H9 (cell line): Measurements from ENCODE around the gene DEDD2. TPM values are rescaled to one million over a fixed set of nuclear protein-coding genes. Genes with fewer than 3 reads are reported as not detected.

Source experiments
- DNase-seq: peaks from one replicate; pipeline ENCODE4 v3.0.0-alpha.2; 2017
- H2AFZ ChIP-seq: one replicate; pipeline ENCODE4 v1.6.1; 2013; ENCODE audit warnings: mild to moderate bottlenecking, low read length, control low read depth, moderate library complexity
- H2AK5ac ChIP-seq: 2 replicates; pipeline ENCODE4 v1.6.1; 2013; ENCODE audit warnings: low read length, control low read depth, mixed read lengths; ENCODE audit not compliant: insufficient read length
- H2BK120ac ChIP-seq: one replicate; pipeline ENCODE4 v1.6.1; 2013; ENCODE audit warnings: low read depth, mild to moderate bottlenecking, low read length, control low read depth, inconsistent platforms; ENCODE audit not compliant: poor library complexity, severe bottlenecking
- H2BK12ac ChIP-seq: 2 replicates; pipeline ENCODE4 v1.6.1; 2013; ENCODE audit warnings: low read length, control low read depth, mixed read lengths, low read depth; ENCODE audit not compliant: insufficient read length
- H2BK15ac ChIP-seq: 2 replicates; pipeline ENCODE4 v1.6.1; 2013; ENCODE audit warnings: low read depth, low read length, control low read depth
- H2BK20ac ChIP-seq: one replicate; pipeline ENCODE4 v1.6.1; 2013; ENCODE audit warnings: low read depth, mild to moderate bottlenecking, low read length, control low read depth, inconsistent platforms; ENCODE audit not compliant: poor library complexity, severe bottlenecking
- H2BK5ac ChIP-seq: 2 replicates; pipeline ENCODE4 v1.6.1; 2013; ENCODE audit warnings: low read length, control low read depth, mixed read lengths; ENCODE audit not compliant: insufficient read length
- H3K14ac ChIP-seq: 2 replicates; pipeline ENCODE4 v1.6.1; 2013; ENCODE audit warnings: low read length, control low read depth; ENCODE audit not compliant: insufficient read depth
- H3K18ac ChIP-seq: 2 replicates; pipeline ENCODE4 v1.6.1; 2013; ENCODE audit warnings: low read depth, mild to moderate bottlenecking, mixed read lengths, low read length, control low read depth; ENCODE audit not compliant: insufficient read length
- H3K23ac ChIP-seq: 2 replicates; pipeline ENCODE4 v1.6.1; 2013; ENCODE audit warnings: low read length, control low read depth, mixed read lengths, low read depth; ENCODE audit not compliant: insufficient read length
- H3K23me2 ChIP-seq: 2 replicates; pipeline ENCODE4 v1.6.1; 2013; ENCODE audit warnings: low read depth, mild to moderate bottlenecking, mixed read lengths, low read length, control low read depth; ENCODE audit not compliant: insufficient read length, poor library complexity, severe bottlenecking
- H3K27ac ChIP-seq: 2 replicates; pipeline ENCODE4 v1.5.1; 2013; ENCODE audit warnings: low read length, control low read depth, mixed read lengths, low read depth; ENCODE audit not compliant: insufficient read length
- H3K27me3 ChIP-seq: 2 replicates; pipeline ENCODE4 v1.6.1; 2013; ENCODE audit warnings: low read length, control low read depth, inconsistent platforms; ENCODE audit not compliant: insufficient read depth
- H3K4ac ChIP-seq: 2 replicates; pipeline ENCODE4 v1.6.1; 2013; ENCODE audit warnings: low read depth, mild to moderate bottlenecking, control low read depth, inconsistent platforms, low read length, moderate library complexity
- H3K4me1 ChIP-seq: 2 replicates; pipeline ENCODE4 v1.6.1; 2013; ENCODE audit warnings: low read length, control low read depth, inconsistent platforms; ENCODE audit not compliant: insufficient read depth
- H3K4me2 ChIP-seq: 2 replicates; pipeline ENCODE4 v1.6.1; 2013; ENCODE audit warnings: low read length, control low read depth, mixed read lengths; ENCODE audit not compliant: insufficient read length, insufficient read depth
- H3K56ac ChIP-seq: 2 replicates; pipeline ENCODE4 v1.6.1; 2013; ENCODE audit warnings: low read depth, mild to moderate bottlenecking, mixed read lengths, low read length, control low read depth; ENCODE audit not compliant: insufficient read length
- H3K79me1 ChIP-seq: 2 replicates; pipeline ENCODE4 v1.6.1; 2013; ENCODE audit warnings: low read depth, mild to moderate bottlenecking, moderate library complexity, low read length, control low read depth, inconsistent platforms; ENCODE audit not compliant: insufficient read depth, poor library complexity, severe bottlenecking
- H3K79me2 ChIP-seq: 2 replicates; pipeline ENCODE4 v1.6.1; 2013; ENCODE audit warnings: low read length, control low read depth, inconsistent platforms; ENCODE audit not compliant: insufficient read depth
- H3K9ac ChIP-seq: 2 replicates; pipeline ENCODE4 v1.6.1; 2013; ENCODE audit warnings: low read length, control low read depth, mixed read lengths; ENCODE audit not compliant: insufficient read length; ENCODE audit errors: extremely low read depth
- H3K9me3 ChIP-seq: one replicate; pipeline ENCODE4 v1.6.1; 2013; ENCODE audit warnings: low read depth, low read length, inconsistent platforms; ENCODE audit not compliant: control insufficient read depth
- H3T11ph ChIP-seq: one replicate; pipeline ENCODE4 v1.6.1; 2013; ENCODE audit warnings: mild to moderate bottlenecking, low read length, control low read depth, inconsistent platforms
- H4K20me1 ChIP-seq: one replicate; pipeline ENCODE4 v1.6.1; 2013; ENCODE audit not compliant: control insufficient read depth, insufficient read length, insufficient read depth
- H4K5ac ChIP-seq: 2 replicates; pipeline ENCODE4 v1.6.1; 2013; ENCODE audit warnings: low read depth, mild to moderate bottlenecking, mixed read lengths, low read length, control low read depth; ENCODE audit not compliant: insufficient read length
- H4K8ac ChIP-seq: replicated peaks from 2 replicates; pipeline ENCODE4 v1.6.1; 2013; ENCODE audit warnings: low read length, control low read depth, mixed read lengths, low read depth; ENCODE audit not compliant: insufficient read length
- H4K91ac ChIP-seq: 2 replicates; pipeline ENCODE4 v1.6.1; 2013; ENCODE audit warnings: low read depth, mild to moderate bottlenecking, moderate library complexity, mixed read lengths, low read length, control low read depth; ENCODE audit not compliant: insufficient read length
- H3K27ac Mint-ChIP-seq, 3 experiments: 2 replicates in 2 of 3; 3 replicates in 1 of 3; pipeline ENCODE4 v1.8.0; 2020 to 2021; ENCODE audit warnings: mixed read lengths in 3 of 3, mild to moderate bottlenecking in 1 of 3, moderate library complexity in 1 of 3
- H3K27me3 Mint-ChIP-seq: 2 replicates; pipeline ENCODE4 v1.8.0; 2021; ENCODE audit warnings: low read depth, mild to moderate bottlenecking, moderate library complexity, mixed read lengths
- H3K36me3 Mint-ChIP-seq, 3 experiments: 2 replicates in 2 of 3; 3 replicates in 1 of 3; pipeline ENCODE4 v1.8.0; 2020 to 2021; ENCODE audit warnings: low read depth in 3 of 3, mixed read lengths in 3 of 3; ENCODE audit not compliant: insufficient read depth in 1 of 3
- H3K4me1 Mint-ChIP-seq, 2 experiments: 2 replicates each; pipeline ENCODE4 v1.8.0; 2020; ENCODE audit warnings: mixed read lengths in 2 of 2
- H3K4me3 Mint-ChIP-seq, 2 experiments: 2 replicates in 1 of 2; 3 replicates in 1 of 2; pipeline ENCODE4 v1.8.0; 2020 to 2021; ENCODE audit warnings: mild to moderate bottlenecking in 2 of 2, mixed read lengths in 2 of 2, moderate library complexity in 1 of 2
- H3K9me3 Mint-ChIP-seq, 2 experiments: 2 replicates in 1 of 2; 3 replicates in 1 of 2; pipeline ENCODE4 v1.8.0; 2020; ENCODE audit warnings: mild to moderate bottlenecking in 2 of 2, mixed read lengths in 2 of 2, moderate library complexity in 1 of 2
- CTCF ChIP-seq: fragments of 200-600 bp; sonication (generic); conservative IDR thresholded peaks from 3 replicates; pipeline ENCODE4 v1.8.0; 2021; ENCODE audit warnings: antibody characterized with exemption, mild to moderate bottlenecking
- WGBS: extraction: QIAGEN DNeasy Blood & Tissue Kit; methylation state at CpG from one replicate; pipeline ENCODE4 v1.1.7; 2013; ENCODE audit warnings: missing lambda C conversion rate, low lambda C conversion rate, mixed read lengths; ENCODE audit not compliant: insufficient read length; ENCODE audit errors: extremely low coverage; 5-methylcytosine and 5-hydroxymethylcytosine counted together
- total RNA-seq: library from RNA; stranded (reverse); gene quantifications from 2 replicates; pipeline ENCODE4 v1.2.1, GENCODE V29; 2021

DEDD2 gene
- total RNA-seq, 1 experiment from 2014 or later: 32.3 TPM

DNA sequence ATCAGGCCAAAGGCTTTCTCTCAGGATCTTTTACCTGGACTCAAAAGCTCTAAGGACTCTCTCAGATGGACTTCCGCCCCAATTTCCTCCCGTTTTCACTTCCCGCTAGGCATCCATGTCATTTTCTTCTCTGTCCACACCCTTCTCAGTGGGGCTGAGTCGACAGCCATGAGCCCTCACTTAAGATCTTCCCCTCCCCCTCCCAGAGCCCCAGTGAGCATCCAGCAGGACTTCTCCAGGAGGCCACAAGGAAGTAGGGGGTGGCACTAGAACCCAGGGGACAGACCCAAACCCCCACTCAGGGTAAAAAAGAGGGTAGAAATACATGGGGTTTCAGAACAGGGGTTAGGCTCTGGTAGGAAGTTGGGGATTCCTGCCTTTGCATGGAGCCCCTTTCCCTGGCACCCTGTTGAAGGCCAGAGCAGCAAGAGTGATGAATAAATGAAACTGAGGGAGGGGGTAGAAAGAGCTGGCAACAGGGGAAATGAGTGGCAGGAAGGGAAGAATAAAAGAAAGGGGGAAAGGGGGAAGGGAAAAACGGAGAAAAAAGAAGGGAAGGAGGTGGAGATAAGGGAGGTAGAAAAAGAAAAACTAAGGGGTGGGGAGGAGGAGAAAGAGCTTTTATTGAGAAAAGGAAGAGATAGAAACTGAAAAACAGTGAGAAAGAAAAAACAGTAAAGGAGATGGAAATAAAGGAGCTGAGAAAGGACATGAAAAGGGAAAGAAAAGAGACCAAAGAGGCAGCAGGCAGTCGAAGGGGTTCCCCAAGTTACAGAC is 42.3 kb downstream of the DEDD2 start:
- Histone ChIP-seq H3K27ac (no peak overlapping the region), H2BK12ac (no peak overlapping the region), H3K27me3 (peaks cover 40% of the 10 kb centered on the region), H3K4me2 (peak overlapping the region; percentile 91), H3K23me2 (peaks cover 14% of the 10 kb centered on the region), H2AK5ac (no peak overlapping the region), H4K5ac (no peak overlapping the region), H3K4me1 (no peaks in the 10 kb centered on the region), H3K79me1 (no peaks in the 10 kb centered on the region), H3K18ac (no peak overlapping the region), H3K9me3 (no peaks in the 10 kb centered on the region), H3K79me2 (no peaks in the 10 kb centered on the region), H3K56ac (no peak overlapping the region), H2BK20ac (no peak overlapping the region), H4K91ac (no peak overlapping the region), H2BK5ac (no peak overlapping the region), H3T11ph (no peak overlapping the region), H3K23ac (no peak overlapping the region), H3K4ac (no peak overlapping the region), H4K20me1 (no peaks in the 10 kb centered on the region), H4K8ac (no peak overlapping the region), H2AFZ (no peak overlapping the region), H3K9ac (no peak overlapping the region), H2BK120ac (no peak overlapping the region), H2BK15ac (no peak overlapping the region), H3K14ac (no peak overlapping the region)
- no peak for DNase-seq
- Mint-ChIP-seq H3K9me3 (no peaks in the 10 kb centered on the region), H3K4me3 (peak overlapping the region in 1 of 2 experiments; percentile 84; a peak in 3 of 5 replicates), H3K27me3 (peaks cover 59% of the 10 kb centered on the region), H3K4me1 (peaks cover 11 to 23% of the 10 kb centered on the region in 2 experiments), H3K36me3 (no peaks in the 10 kb centered on the region), H3K27ac (no peak overlapping the region)
- WGBS: no CpG with 5 or more reads among the region's 6 CpGs
- TF ChIP-seq CTCF: no peak
